DND-41 (cell line): ENCODE results near the gene EPHA3.

ENCODE experiments used
- ATAC-seq: fragments of 200-7000 bp; cut with Tn5 transposase; 3 replicates; pipeline ENCODE4 v1.9.1; 2021; ENCODE audit warnings: low read depth; ENCODE audit not compliant: insufficient read depth
- DNase-seq: peaks from one replicate; pipeline ENCODE4 v3.0.0-alpha.2; 2020
- H2AFZ ChIP-seq: 2 replicates; pipeline ENCODE4 v1.6.0; 2012; ENCODE audit warnings: low read depth, low read length
- H3K27ac ChIP-seq: 2 replicates; pipeline ENCODE4 v1.5.1; 2012; ENCODE audit warnings: low read length, inconsistent platforms
- H3K27me3 ChIP-seq: fragments of 200-600 bp; sonication (generic); 2 replicates; pipeline ENCODE4 v1.6.0; 2012; ENCODE audit warnings: low read length, mild to moderate bottlenecking, inconsistent platforms; ENCODE audit not compliant: insufficient read depth, poor library complexity
- H3K36me3 ChIP-seq: 2 replicates; pipeline ENCODE4 v1.5.1; 2012; ENCODE audit warnings: low read length, inconsistent platforms; ENCODE audit not compliant: insufficient read depth
- H3K4me1 ChIP-seq: 2 replicates; pipeline ENCODE4 v1.5.1; 2012; ENCODE audit warnings: mild to moderate bottlenecking, low read length; ENCODE audit not compliant: insufficient read depth
- H3K4me2 ChIP-seq: 2 replicates; pipeline ENCODE4 v1.6.0; 2012; ENCODE audit warnings: mild to moderate bottlenecking, moderate library complexity, low read length, inconsistent platforms; ENCODE audit not compliant: insufficient read depth
- H3K4me3 ChIP-seq, 2 experiments: fragments of 200-600 bp in 1 of 2; shearing (Covaris generic) in 1 of 2; 2 replicates each; pipeline ENCODE4 v1.5.1; 2012 to 2016; ENCODE audit warnings: inconsistent platforms in 2 of 2, low read length in 2 of 2, mild to moderate bottlenecking in 2 of 2, low read depth in 1 of 2, moderate library complexity in 1 of 2
- H3K79me2 ChIP-seq: 2 replicates; pipeline ENCODE4 v1.6.0; 2012; ENCODE audit warnings: low read length, inconsistent platforms; ENCODE audit not compliant: insufficient read depth
- H3K9ac ChIP-seq: 2 replicates; pipeline ENCODE4 v1.6.0; 2012; ENCODE audit warnings: low read depth, mild to moderate bottlenecking, inconsistent platforms, low read length, moderate library complexity
- H3K9me3 ChIP-seq: 2 replicates; pipeline ENCODE4 v1.5.1; 2012; ENCODE audit warnings: low read length, moderate library complexity, mild to moderate bottlenecking, inconsistent platforms; ENCODE audit not compliant: insufficient read depth, severe bottlenecking
- H4K20me1 ChIP-seq: 2 replicates; pipeline ENCODE4 v1.6.0; 2012; ENCODE audit warnings: low read length; ENCODE audit not compliant: insufficient read depth
- EZH2 ChIP-seq: IDR thresholded peaks from 3 replicates; pipeline ENCODE4 v1.6.1; 2012; ENCODE audit warnings: borderline replicate concordance, low read depth, mild to moderate bottlenecking, moderate library complexity, low read length, inconsistent platforms; ENCODE audit not compliant: severe bottlenecking
- TF ChIP-seq, protein P1 (sequence below): IDR thresholded peaks from 2 replicates; pipeline ENCODE4 v1.5.1; 2012; ENCODE audit warnings: borderline replicate concordance, low read length, moderate library complexity, mild to moderate bottlenecking; ENCODE audit not compliant: poor library complexity, severe bottlenecking; ENCODE audit errors: extremely low read depth

The EPHA3 gene

GRCh38 chr3:89260721-89261120 is 153.3 kb downstream of the EPHA3 start:
- H2AFZ ChIP-seq: no peak overlapping the region; the same call in 1 of the 2 replicates
- TF ChIP-seq EZH2: no peak
- TF ChIP-seq, protein P1, sequence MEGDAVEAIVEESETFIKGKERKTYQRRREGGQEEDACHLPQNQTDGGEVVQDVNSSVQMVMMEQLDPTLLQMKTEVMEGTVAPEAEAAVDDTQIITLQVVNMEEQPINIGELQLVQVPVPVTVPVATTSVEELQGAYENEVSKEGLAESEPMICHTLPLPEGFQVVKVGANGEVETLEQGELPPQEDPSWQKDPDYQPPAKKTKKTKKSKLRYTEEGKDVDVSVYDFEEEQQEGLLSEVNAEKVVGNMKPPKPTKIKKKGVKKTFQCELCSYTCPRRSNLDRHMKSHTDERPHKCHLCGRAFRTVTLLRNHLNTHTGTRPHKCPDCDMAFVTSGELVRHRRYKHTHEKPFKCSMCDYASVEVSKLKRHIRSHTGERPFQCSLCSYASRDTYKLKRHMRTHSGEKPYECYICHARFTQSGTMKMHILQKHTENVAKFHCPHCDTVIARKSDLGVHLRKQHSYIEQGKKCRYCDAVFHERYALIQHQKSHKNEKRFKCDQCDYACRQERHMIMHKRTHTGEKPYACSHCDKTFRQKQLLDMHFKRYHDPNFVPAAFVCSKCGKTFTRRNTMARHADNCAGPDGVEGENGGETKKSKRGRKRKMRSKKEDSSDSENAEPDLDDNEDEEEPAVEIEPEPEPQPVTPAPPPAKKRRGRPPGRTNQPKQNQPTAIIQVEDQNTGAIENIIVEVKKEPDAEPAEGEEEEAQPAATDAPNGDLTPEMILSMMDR: no peak
- no peak overlapping the region for H3K4me3 ChIP-seq
- no peaks in the 10 kb centered on the region for H3K27me3 ChIP-seq
- no peaks in the 10 kb centered on the region for H4K20me1 ChIP-seq
- no peaks in the 10 kb centered on the region for H3K79me2 ChIP-seq
- no peak overlapping the region for H3K27ac ChIP-seq
- no peak overlapping the region for H3K4me2 ChIP-seq
- no peaks in the 10 kb centered on the region for H3K4me1 ChIP-seq
- no peak for DNase-seq
- no peak for ATAC-seq
- H3K9me3 ChIP-seq: no peaks in the 10 kb centered on the region
- H3K9ac ChIP-seq: no peak overlapping the region
- no peaks in the 10 kb centered on the region for H3K36me3 ChIP-seq

DNA sequence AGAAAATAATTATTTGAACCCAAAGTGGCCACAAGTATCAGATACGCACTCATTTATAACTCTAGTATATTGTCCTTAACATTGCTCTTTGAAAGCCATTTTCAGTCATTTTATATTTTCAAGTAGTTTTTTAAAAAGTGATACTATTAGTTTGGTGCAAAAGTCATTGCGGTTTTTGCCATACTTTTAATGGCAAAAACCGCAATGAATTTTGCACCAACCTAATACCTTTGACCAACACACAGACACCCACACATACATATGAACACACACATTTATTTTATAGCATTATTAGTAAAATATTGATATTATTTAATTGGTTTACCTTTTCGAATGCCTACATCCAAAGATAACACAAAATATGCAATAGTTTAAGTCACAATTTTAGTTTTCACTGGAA is 154.3 kb downstream of the EPHA3 start:
- no peak for ATAC-seq

DNA sequence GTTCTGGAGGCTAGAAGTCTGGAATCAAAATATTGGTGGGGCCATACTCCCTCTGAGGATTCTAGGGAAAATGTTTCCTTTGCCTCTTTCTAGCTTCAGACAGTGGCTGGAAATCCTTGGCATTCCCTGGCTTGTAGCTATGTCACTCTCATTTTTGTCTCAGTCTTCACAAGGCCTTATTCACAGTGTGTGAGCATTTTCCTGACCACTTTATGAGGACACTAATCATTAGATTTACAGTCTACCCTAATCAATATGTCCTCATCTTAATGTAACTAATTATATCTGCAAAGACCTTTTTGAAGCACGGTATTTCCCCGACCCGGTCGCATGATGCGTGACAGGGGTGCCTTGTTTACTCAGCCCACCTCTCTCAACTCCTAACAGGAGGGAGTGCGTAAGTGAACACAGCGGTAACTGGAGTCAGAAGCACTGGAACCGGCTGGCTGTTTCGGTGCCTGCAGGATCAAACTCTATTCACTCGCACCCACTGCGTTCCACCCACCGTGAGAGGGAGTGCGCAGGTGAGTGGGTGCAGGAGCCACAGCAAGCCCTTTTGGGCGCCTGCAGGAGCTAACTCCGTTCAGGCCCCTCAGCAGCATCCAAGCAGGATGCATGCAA is 155.0 kb downstream of the EPHA3 start:
- no peak for DNase-seq
- H3K4me1 ChIP-seq: no peaks in the 10 kb centered on the region
- H3K27ac ChIP-seq: no peak overlapping the region
- no peak overlapping the region for H2AFZ ChIP-seq
- no peak for ATAC-seq
- no peaks in the 10 kb centered on the region for H3K27me3 ChIP-seq
- H3K36me3 ChIP-seq: no peaks in the 10 kb centered on the region
- no peaks in the 10 kb centered on the region for H3K9me3 ChIP-seq
- H3K4me2 ChIP-seq: no peak overlapping the region
- no peaks in the 10 kb centered on the region for H4K20me1 ChIP-seq
- H3K4me3 ChIP-seq: no peak overlapping the region
- TF ChIP-seq EZH2: no peak
- H3K79me2 ChIP-seq: no peaks in the 10 kb centered on the region
- H3K9ac ChIP-seq: no peak overlapping the region

More for the DNA sequence above, 154.3 kb downstream of the EPHA3 start:
- Histone ChIP-seq H3K4me1 (no peaks in the 10 kb centered on the region), H3K4me3 (no peak overlapping the region), H3K9me3 (no peaks in the 10 kb centered on the region), H3K36me3 (no peaks in the 10 kb centered on the region), H3K27ac (no peak overlapping the region), H2AFZ (no peak overlapping the region), H3K4me2 (no peak overlapping the region), H3K79me2 (no peaks in the 10 kb centered on the region), H3K27me3 (no peaks in the 10 kb centered on the region), H3K9ac (no peak overlapping the region), H4K20me1 (no peaks in the 10 kb centered on the region)
- no peak for DNase-seq
- TF ChIP-seq, protein P1: no peak
- TF ChIP-seq EZH2: no peak

DNA sequence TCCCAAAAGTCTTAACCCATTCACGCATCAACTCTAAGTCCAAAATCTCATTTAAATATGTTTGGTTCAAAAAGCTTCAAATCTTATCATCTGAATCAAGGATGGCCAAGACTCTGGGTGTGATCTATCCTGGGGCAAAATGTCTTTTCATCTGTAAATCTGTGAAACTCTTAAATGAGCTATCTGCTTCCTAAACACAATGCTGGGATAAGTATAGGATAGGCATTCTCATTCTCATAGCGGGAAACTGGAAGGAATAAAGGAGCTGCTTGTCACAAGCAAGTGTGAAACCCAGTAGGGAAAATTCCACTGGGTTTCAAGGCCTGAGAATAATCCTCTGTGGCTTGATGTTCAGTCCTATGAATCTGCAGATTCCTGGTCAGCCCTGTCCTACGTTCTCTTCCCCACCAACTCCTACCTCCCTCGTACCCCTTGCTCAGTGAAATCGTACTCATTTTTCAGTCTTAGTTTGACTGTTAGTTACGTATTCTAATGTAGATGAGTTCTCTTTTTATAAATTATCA is 156.7 kb downstream of the EPHA3 start:
- Histone ChIP-seq H4K20me1 (no peaks in the 10 kb centered on the region), H3K4me2 (no peak overlapping the region)
- no peak for TF ChIP-seq EZH2

More for the DNA sequence above, 156.7 kb downstream of the EPHA3 start:
- H3K36me3 ChIP-seq: no peaks in the 10 kb centered on the region
- DNase-seq (no peak), ATAC-seq (no peak)
- no peak overlapping the region for H3K9ac ChIP-seq
- no peaks in the 10 kb centered on the region for H3K27me3 ChIP-seq
- no peaks in the 10 kb centered on the region for H3K79me2 ChIP-seq
- no peaks in the 10 kb centered on the region for H3K4me1 ChIP-seq
- no peak overlapping the region for H3K27ac ChIP-seq
- no peak overlapping the region for H2AFZ ChIP-seq
- no peaks in the 10 kb centered on the region for H3K9me3 ChIP-seq
- H3K4me3 ChIP-seq: no peak overlapping the region
